Stomach smooth muscle (tissue), 2 donors: ENCODE measurements around the gene CDH11.

Experiments
- H3K27ac ChIP-seq: one replicate; pipeline ENCODE4 v1.7.0; 2013; ENCODE audit warnings: mild to moderate bottlenecking, low read length, inconsistent platforms
- H3K27me3 ChIP-seq, 2 donors: one replicate each; pipeline ENCODE4 v1.7.0; 2013; ENCODE audit warnings: low read length in 2 of 2; ENCODE audit not compliant: insufficient read depth in 2 of 2, control insufficient read depth in 1 of 2
- H3K36me3 ChIP-seq, 2 donors: one replicate each; pipeline ENCODE4 v1.7.0; 2013; ENCODE audit warnings: low read length in 2 of 2; ENCODE audit not compliant: control insufficient read depth in 2 of 2, insufficient read depth in 2 of 2
- H3K4me1 ChIP-seq: one replicate; pipeline ENCODE4 v1.7.0; 2013; ENCODE audit warnings: low read length; ENCODE audit not compliant: control insufficient read depth, insufficient read depth
- H3K4me3 ChIP-seq, 2 donors: one replicate each; pipeline ENCODE4 v1.7.0; 2013; ENCODE audit warnings: low read length in 2 of 2
- H3K9ac ChIP-seq, 2 donors: one replicate each; pipeline ENCODE4 v1.7.0; 2013; ENCODE audit warnings: low read length in 2 of 2, mild to moderate bottlenecking in 1 of 2
- H3K9me3 ChIP-seq, 2 donors: one replicate each; pipeline ENCODE4 v1.7.0; 2013; ENCODE audit warnings: low read length in 2 of 2; ENCODE audit not compliant: control insufficient read depth in 2 of 2
- donor health status: healthy.
- donor health status: Pancreatic carcinoma.

CDH11 gene

DNA sequence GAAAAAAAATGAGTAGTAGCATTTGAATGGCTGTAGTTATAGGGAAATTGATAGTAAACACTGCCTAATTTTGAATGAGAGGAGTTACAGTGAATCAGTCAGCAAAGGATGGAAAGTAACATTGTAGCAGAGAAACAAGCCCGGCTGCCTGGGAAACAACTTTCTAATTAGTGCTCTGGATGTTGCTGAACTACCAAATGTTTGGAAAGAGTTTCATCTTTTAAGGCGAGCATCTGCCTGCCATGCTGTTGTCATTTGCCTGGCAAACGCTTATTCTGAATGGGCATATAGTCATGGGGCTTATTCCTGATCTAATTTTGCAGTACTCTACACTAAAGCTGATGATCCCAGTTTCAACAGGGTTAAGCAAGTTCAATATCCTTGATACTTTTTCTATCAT, 138.6 kb downstream of the CDH11 start:
- no peaks in the 10 kb centered on the region for H3K27me3 ChIP-seq
- H3K4me3 ChIP-seq, result no peak overlapping the region
- H3K27ac ChIP-seq, result no peak overlapping the region
- H3K9ac ChIP-seq, result no peak overlapping the region
- no peaks in the 10 kb centered on the region for H3K9me3 ChIP-seq
- H3K36me3 ChIP-seq, result peaks cover 16 to 24% of the 10 kb centered on the region in 2 donors
- H3K4me1 ChIP-seq, result peaks cover 8% of the 10 kb centered on the region

- no peak overlapping the region for H3K9ac ChIP-seq
- H3K27ac ChIP-seq, result no peak overlapping the region
- H3K9me3 ChIP-seq, result no peaks in the 10 kb centered on the region
- peaks cover 8% of the 10 kb centered on the region for H3K4me1 ChIP-seq
- H3K36me3 ChIP-seq, result peaks cover 10 to 18% of the 10 kb centered on the region in 2 donors
- no peak overlapping the region for H3K4me3 ChIP-seq
- no peaks in the 10 kb centered on the region for H3K27me3 ChIP-seq
Measured at GRCh38 chr16:64982581-64982980, 139.3 kb downstream of the CDH11 start.

- H3K27me3 ChIP-seq, result no peaks in the 10 kb centered on the region
- peaks cover 8% of the 10 kb centered on the region for H3K4me1 ChIP-seq
- H3K27ac ChIP-seq, result no peak overlapping the region
- no peak overlapping the region for H3K9ac ChIP-seq
- no peak overlapping the region for H3K4me3 ChIP-seq
- no peaks in the 10 kb centered on the region for H3K9me3 ChIP-seq
- peaks cover 4 to 9% of the 10 kb centered on the region in 2 donors for H3K36me3 ChIP-seq
Measured at GRCh38 chr16:64981568-64982281, 140.1 kb downstream of the CDH11 start.

- no peak overlapping the region for H3K27ac ChIP-seq
- H3K27me3 ChIP-seq, result no peaks in the 10 kb centered on the region
- H3K9ac ChIP-seq, result no peak overlapping the region
- H3K4me3 ChIP-seq, result no peak overlapping the region
- H3K36me3 ChIP-seq, result peaks cover 8 to 14% of the 10 kb centered on the region in 2 donors
- no peaks in the 10 kb centered on the region for H3K9me3 ChIP-seq
- peaks cover 5% of the 10 kb centered on the region for H3K4me1 ChIP-seq
Measured at GRCh38 chr16:64977206-64977920, 144.5 kb downstream of the CDH11 start.

DNA sequence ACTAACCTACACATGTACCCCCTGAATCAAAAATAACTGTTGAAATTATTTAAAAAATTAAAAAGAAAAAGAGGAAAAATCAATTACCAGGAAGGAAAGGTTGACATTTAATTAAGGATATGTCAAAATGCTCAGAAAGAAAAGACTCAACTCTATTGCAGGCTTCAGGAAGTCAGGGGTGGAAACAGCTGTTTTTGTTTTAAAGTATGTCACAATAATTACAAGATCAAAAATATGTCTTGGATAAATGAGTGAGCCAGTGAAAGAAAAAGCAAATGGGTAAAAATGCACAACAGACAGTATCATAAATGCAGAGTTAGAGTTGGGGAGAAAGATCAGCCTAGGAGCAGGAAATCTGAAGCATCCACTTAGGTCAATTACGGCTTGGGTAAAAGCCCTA, 146.0 kb downstream of the CDH11 start:
- no peak overlapping the region for H3K27ac ChIP-seq
- peaks cover 18 to 29% of the 10 kb centered on the region in 2 donors for H3K36me3 ChIP-seq

DNA sequence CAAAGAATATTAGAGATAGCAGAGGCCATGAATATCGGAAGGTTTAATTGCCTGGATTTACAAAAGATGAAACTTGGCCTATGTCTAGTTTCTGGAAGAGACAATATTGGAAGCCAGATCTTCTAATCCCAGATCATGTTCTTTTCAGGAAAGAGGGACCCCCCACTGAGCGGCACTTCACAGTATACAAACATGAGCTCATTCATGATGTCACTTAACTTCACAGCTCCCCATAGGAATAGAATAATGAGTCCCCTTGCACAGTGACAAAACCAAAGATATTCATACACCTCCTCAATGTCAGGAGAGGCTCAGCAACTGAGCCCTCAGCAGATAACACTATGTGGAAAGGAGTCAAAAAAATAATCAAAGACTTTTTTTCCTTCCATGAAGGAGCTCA, 147.5 kb downstream of the CDH11 start:
- Histone ChIP-seq H3K4me3 (no peak overlapping the region), H3K9ac (no peak overlapping the region), H3K9me3 (no peaks in the 10 kb centered on the region), H3K27me3 (no peaks in the 10 kb centered on the region), H3K27ac (no peak overlapping the region), H3K4me1 (no peaks in the 10 kb centered on the region), H3K36me3 (peaks cover 24 to 33% of the 10 kb centered on the region in 2 donors)

More for the DNA sequence above, 146.0 kb downstream of the CDH11 start:
- no peak overlapping the region for H3K4me3 ChIP-seq
- H3K9me3 ChIP-seq, result no peaks in the 10 kb centered on the region
- H3K9ac ChIP-seq, result no peak overlapping the region
- no peaks in the 10 kb centered on the region for H3K27me3 ChIP-seq
- no peaks in the 10 kb centered on the region for H3K4me1 ChIP-seq

DNA sequence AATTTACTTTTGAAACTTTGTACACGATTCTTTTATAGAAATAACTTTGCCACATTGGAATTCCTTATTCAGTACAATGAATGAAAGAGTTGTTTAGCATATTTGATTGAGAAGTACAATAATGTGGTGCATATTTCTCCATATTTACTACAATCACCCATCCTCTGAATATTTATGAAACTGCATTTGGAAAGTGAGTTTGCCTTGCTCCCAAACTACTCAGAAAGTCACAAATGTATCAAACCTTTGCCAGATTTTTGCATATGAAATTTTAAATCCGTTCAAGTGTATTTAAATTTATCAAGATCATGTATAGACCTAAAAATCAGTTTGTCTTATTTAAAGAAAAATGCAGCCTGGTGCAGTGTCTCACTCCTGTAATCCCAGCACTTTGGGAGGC, 148.7 kb downstream of the CDH11 start:
- H3K27ac ChIP-seq, result no peak overlapping the region
- H3K36me3 ChIP-seq, result peaks cover 24 to 33% of the 10 kb centered on the region in 2 donors
- H3K9me3 ChIP-seq, result no peaks in the 10 kb centered on the region

GRCh38 chr16:64971171-64971570, 150.7 kb downstream of the CDH11 start:
- Histone ChIP-seq H3K9ac (no peak overlapping the region), H3K4me3 (no peak overlapping the region), H3K27ac (no peak overlapping the region), H3K9me3 (no peaks in the 10 kb centered on the region), H3K36me3 (peaks cover 31 to 33% of the 10 kb centered on the region in 2 donors), H3K4me1 (no peaks in the 10 kb centered on the region), H3K27me3 (no peaks in the 10 kb centered on the region)

More for the DNA sequence above, 148.7 kb downstream of the CDH11 start:
- H3K27me3 ChIP-seq, result no peaks in the 10 kb centered on the region
- H3K9ac ChIP-seq, result no peak overlapping the region
- H3K4me1 ChIP-seq, result no peaks in the 10 kb centered on the region
- no peak overlapping the region for H3K4me3 ChIP-seq

DNA sequence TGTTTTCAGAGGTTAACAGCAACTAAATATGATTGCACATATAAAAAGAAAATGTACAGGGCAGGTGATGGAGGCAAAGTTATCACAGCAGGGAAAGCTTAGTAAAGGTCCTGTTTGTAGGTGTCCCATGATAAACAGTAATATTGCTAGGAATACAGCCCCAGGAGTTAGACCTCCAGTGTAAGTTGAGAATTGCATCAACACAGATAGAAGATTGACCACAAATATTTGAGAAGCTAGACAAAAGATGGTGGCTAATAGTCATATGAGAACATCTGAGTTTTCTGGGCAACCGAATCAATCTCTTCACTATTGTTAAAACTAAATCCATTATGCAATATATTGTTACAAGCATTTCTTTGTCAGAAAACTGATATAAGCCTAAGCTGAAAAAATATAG, 152.6 kb downstream of the CDH11 start:
- Histone ChIP-seq H3K36me3 (peaks cover 25 to 35% of the 10 kb centered on the region in 2 donors), H3K9me3 (no peaks in the 10 kb centered on the region), H3K4me3 (no peak overlapping the region), H3K4me1 (no peaks in the 10 kb centered on the region), H3K27ac (no peak overlapping the region), H3K9ac (no peak overlapping the region), H3K27me3 (no peaks in the 10 kb centered on the region)

GRCh38 chr16:64968539-64968938, 153.3 kb downstream of the CDH11 start:
- no peak overlapping the region for H3K27ac ChIP-seq
- H3K9me3 ChIP-seq, result no peaks in the 10 kb centered on the region
- H3K9ac ChIP-seq, result no peak overlapping the region
- no peaks in the 10 kb centered on the region for H3K27me3 ChIP-seq
- H3K36me3 ChIP-seq, result peaks cover 25 to 35% of the 10 kb centered on the region in 2 donors
- H3K4me1 ChIP-seq, result no peaks in the 10 kb centered on the region
- H3K4me3 ChIP-seq, result no peak overlapping the region

DNA sequence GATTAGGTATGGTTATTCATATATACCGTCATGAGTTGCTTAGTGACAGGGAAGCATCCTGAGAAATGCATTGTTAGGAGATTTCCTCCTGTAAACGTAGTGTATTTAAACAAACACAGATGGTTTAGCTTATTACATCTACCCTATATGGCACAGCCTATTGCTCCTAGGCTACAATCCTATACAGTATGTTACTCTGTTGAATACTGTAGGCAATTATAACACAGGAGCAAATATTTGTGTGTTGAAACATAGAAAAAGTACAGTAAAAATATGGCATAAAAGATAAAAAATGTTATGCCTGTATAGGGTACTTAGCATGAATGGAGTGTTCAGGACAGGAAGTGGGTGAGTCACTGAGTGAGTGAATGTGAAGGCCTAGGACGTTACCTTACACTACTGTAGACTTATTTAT, 157.7 kb downstream of the CDH11 start:
- Histone ChIP-seq H3K27me3 (no peaks in the 10 kb centered on the region), H3K9me3 (no peaks in the 10 kb centered on the region), H3K27ac (no peak overlapping the region), H3K4me3 (no peak overlapping the region), H3K4me1 (no peaks in the 10 kb centered on the region), H3K36me3 (peaks cover 8 to 11% of the 10 kb centered on the region in 2 donors), H3K9ac (no peak overlapping the region)
